GM04504 (cell line): ENCODE measurements around the gene ENDOD1.

Source experiments
- DNase-seq: peaks from one replicate; pipeline ENCODE4 v3.0.0-alpha.2; 2012; ENCODE audit warnings: low read depth

The ENDOD1 gene

GRCh38 chr11:95076416-95076815 lies 13.2 kb upstream of the ENDOD1 start:
- DNase-seq, result no peak

- DNase-seq, result no peak
These were observed 12.7 kb upstream of the ENDOD1 start for GRCh38 chr11:95076981-95077380.

DNA sequence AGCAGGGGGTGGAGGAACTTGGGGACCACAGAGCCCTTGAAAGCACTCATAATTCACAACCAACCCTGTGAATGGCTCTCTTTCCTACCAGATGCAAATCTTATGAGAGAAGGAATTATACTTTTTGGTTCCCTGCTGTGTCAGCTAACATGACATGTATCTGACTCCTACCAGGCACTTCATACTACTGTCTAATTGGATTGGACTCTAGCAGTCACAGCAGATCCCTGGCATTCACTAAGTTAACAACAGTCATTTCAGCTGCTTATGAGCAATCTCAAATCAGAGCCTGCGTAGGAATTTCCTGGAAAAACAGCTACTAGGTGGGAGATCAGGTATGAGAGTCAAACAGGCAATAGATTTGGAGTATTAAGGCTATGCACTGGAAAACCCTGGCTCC lies 11.1 kb upstream of the ENDOD1 start:
- DNase-seq, result no peak

- DNase-seq, result no peak
These were observed 8.6 kb upstream of the ENDOD1 start for GRCh38 chr11:95081010-95081409.

DNA sequence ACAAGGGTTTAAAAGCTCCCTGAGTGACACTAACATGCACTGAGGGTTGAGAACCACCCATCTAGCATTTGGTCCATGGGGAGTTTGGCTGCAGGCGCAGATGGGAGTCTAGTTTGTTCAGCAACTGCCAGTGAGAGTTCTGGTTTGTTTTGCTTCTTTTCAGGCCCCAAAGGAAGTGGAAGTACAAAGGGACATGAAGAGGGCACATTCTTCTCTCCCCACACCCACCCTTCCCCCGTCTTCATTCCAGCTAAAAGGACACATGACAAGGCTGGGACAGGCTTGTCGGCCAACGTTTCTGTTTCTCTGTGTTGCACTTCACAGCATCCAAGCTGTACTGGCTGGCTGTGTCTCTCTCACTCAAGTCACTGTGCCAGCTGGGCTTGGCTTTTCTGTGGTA lies 8.2 kb upstream of the ENDOD1 start:
- no peak for DNase-seq

GRCh38 chr11:95082576-95083001 lies 7.1 kb upstream of the ENDOD1 start:
- DNase-seq, result no peak

GRCh38 chr11:95084509-95084908 lies 5.1 kb upstream of the ENDOD1 start:
- no peak for DNase-seq

DNA sequence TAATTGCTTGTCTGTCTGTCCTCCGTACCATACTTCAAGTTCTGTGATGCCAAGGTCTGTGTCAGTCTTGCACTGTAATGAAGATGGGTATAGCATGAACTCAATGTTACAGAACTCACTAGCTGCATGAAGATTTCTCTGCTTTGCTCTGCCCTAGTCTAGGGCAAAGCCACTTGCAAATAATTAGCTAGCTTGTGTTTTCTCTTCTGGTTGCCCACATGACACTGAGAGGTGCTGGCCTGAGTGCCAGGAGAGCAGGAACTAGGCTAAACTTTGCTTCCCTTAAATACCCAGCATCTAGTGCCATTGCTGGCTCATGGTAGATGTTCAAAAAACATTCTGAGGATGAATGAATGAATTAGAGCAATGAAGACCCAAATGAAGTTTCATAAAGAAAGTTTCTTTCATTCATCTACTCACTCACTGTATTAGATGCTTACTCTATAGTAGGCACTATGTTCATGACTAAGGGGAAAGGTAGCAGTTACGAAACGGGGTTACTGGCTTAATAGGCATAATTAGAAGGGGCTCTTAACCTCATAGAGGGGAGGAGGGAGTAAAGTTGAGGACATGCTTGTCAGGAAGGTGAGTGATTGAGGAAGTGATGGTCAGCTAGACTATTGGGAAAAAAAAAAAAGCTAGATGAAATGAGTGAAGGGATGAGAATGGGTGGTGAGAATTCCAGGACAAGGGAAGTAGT lies 4.4 kb upstream of the ENDOD1 start:
- no peak for DNase-seq

GRCh38 chr11:95086151-95086550 lies 3.5 kb upstream of the ENDOD1 start:
- DNase-seq, result no peak

DNA sequence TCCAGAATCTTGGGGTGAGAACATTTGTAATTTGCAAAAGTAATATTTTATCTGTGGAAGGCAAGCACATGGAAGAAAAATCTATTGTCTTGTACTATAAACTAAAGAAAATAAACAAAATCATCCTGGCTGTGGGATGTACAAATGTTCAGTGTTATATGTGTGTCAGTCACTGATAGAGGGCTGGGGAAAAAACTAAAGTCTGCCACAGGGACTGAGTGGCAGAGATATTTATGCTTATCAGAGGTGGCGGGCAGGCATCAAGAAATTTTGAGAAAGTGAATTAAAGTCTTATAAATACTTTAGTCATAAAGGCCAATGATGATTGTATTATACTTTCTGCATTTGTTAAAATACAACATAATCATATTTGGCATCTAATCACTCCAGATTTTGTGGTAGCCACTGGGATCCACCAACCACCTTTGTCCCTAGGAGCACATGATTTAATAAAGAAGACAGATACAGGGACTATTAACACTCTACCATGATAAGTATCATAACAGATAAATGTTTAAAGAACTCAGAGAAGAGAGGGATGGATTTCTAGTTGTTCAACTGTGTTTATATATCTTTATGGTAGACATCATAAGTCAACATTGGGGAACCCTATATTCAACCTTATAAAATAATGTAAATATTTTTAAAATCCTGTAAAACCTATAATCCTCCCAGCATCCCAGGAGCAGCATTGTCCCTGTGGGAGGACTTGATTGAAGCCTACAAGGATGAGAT lies 2.6 kb upstream of the ENDOD1 start:
- no peak for DNase-seq

DNA sequence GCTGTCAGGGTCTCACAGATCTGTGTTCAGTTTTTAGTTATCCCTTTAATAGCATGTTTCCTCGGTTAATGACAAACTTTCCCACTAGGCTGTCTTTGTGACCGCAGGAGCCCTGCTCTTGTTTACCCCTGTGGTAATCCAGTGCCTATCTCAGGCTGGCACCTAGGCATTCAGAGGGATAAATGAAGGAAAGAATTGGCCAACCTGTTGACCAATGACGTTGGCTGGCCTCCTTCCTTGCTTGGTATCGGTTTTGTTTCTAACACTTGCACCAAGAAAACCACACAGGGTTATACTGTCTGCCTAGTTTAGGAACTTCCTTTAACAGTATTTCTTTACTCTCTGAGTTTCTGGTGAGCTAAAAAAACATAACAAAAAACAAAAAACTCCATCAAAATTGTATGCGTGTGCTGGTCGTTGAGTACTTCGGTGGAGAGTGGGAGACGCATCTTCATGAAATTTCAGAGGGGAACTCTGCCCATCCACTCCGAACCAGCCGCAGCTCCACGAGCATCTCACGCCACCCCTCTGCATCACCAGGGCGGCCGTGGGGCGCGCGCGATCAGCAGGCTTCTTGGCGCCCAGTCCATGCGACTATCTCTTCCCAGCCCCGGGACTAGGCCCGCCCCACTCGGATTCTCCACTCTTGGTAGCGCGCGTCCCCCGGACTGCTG lies 563 bp upstream of the ENDOD1 start:
- no peak for DNase-seq

GRCh38 chr11:95091663-95092180 lies 2.1 kb downstream of the ENDOD1 start:
- DNase-seq, result no peak

GRCh38 chr11:95092549-95093324 lies 3.1 kb downstream of the ENDOD1 start:
- DNase-seq, result no peak

DNA sequence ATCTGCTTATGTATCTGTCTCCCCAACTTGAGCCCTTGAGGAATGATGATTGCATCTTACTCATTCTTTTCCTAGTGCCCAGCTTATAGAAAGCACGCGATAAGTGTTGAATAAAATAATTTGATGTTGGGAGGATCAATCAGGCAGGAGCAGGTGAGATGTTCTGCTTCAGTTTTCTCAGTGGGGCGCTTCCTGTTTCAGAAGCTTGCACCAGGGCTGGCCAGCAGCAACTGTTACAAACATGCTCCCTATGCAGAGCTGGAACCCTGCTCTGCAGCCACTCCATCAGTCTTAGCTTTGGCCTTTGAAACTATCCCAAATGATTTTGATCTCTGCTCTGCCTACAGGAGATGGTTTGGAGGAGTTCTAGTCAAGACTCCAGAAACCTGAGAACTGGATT lies 3.9 kb downstream of the ENDOD1 start:
- no peak for DNase-seq

DNA sequence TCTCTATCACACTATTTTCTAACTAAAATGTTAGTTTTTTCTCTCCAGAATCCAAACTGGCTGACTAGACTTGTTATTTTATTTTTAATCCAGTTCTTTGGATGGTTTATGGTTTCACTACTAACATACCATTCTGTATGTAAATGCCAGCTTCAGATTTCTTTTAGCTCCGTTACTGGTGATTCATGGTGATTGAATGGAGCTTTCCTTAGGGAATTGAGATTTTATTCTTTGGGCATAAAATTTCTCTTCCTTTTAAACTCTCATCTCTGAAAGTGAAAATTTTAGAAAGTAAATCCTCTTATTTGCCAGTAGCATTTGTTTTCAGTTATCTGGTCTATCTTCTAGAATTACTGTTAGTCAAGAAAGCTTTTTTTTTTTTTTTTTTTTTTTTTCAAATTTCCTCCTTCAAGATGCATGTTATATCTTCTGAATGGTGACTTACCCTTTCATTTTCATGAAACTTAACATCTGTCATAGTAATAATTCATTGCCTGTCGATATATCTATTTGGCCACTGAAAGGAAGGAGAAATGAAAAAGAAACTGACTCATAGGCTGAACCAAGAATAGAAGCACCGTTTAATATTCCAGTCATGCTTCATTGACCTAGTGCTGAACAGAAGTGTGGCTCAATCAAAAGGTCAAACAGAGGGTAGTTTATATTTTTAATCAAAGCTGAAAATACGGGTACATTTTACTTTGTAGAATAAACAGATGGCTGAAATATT lies 6.4 kb downstream of the ENDOD1 start:
- no peak for DNase-seq

- no peak for DNase-seq
These were observed 7.6 kb downstream of the ENDOD1 start for GRCh38 chr11:95097209-95097608.

- DNase-seq, result no peak
These were observed 9.2 kb downstream of the ENDOD1 start for GRCh38 chr11:95098826-95099225.

DNA sequence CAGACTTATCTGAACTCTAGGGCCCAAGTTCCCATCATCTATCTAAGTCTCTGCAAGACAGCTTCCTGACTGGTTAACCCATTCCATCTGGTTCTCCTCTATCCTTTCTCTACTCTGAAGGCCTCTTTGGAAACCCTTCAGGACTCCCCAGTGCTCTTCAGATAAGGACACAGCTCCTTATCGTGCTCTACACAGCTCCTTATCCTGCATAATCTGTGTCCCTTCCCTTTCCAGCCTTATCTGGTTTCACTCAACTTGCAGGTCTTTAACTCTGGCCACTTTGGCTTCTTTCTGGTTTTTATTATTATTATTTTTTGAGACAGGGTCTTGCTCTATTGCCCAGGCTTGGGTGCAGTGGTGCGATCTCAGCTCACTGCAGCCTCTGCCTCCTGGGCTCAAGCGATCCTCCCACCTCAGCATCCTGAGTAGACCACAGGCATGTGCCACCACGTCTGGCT lies 10.6 kb downstream of the ENDOD1 start:
- no peak for DNase-seq

- DNase-seq, result no peak
These were observed 11.3 kb downstream of the ENDOD1 start for GRCh38 chr11:95100856-95101507.

GRCh38 chr11:95101935-95102334 lies 12.3 kb downstream of the ENDOD1 start:
- no peak for DNase-seq

DNA sequence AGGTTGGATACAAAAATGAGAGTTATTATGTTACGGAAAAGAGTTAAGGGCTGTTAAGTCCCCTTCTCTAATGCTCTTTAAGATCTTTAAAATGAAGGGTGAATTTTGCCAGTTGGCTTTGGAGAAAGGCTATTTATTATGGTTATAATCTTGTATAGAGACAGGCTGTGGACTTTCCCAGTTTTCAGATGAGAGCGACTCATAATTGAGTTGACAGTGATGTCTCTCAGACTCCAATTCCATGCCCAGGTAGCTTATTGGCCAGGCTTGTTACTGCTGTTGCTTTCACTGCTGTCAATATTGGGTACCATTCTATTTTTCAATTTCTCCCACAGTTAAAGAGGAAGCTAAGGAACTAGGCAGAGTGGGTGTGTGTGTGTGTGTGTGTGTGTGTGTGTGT lies 13.1 kb downstream of the ENDOD1 start:
- DNase-seq, result no peak
